Spleen (tissue), 7 donors: ENCODE measurements around the gene ADGRB2.

Experiments used
- POLR2A ChIP-seq, 3 donors: fragments of 450-650 bp; IDR thresholded peaks; one replicate each; pipeline ENCODE4 v1.5.1; 2017; ENCODE audit warnings: antibody characterized with exemption in 3 of 3, mild to moderate bottlenecking in 1 of 3
- POLR2AphosphoS5 ChIP-seq, 3 donors: sonication (generic); formaldehyde crosslinking; IDR thresholded peaks; one replicate each; pipeline ENCODE4 v1.5.1; 2017; ENCODE audit warnings: antibody characterized with exemption in 3 of 3
- TF ChIP-seq, protein P1 (sequence below), 11 experiments: fragments of 200-600 bp in 7 of 11; fragments of 450-650 bp in 4 of 11; sonication (generic) in 4 of 11; IDR thresholded peaks in 8 of 11; conservative IDR thresholded peaks in 3 of 11; 1 replicate in 7 of 11; 2 replicates in 4 of 11; pipeline versions ENCODE4 v1.4.0 to v1.8.0; 2016 to 2021; ENCODE audit warnings: antibody characterized with exemption in 11 of 11, inconsistent platforms in 4 of 11, mild to moderate bottlenecking in 1 of 11
- donor health status: DM: no; HTN: no; CAD: no; lungs with moderate emphysema.
- donor health status: DM: no; HTN: no; CAD: no.
- donor health status: DM: no; HTN: no; CAD: no.

DNA sequence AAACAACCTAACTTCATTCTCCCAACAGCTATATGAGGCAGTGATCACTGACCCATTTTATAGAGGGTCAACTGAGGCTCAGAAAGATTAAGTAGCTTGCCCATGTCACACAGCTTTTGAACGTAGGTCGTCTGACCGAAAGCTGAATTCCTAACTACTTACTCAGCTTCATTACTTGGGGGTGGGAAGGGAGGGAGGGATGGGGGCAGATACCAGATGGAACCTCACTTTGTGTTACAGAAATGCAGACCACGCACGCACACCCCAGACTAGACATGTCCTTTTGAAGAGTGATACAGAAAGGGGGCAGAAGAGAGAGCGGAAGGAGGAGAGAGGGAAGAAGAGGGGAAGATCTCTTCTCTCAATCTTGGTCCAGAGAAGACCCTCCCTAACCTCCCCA, 2.3 kb downstream of the ADGRB2 start:
- TF ChIP-seq POLR2AphosphoS5 (IDR thresholded peaks at IDR 0.05) (no peak), POLR2A (IDR thresholded peaks at IDR 0.05) (no peak)
- TF ChIP-seq, protein P1, sequence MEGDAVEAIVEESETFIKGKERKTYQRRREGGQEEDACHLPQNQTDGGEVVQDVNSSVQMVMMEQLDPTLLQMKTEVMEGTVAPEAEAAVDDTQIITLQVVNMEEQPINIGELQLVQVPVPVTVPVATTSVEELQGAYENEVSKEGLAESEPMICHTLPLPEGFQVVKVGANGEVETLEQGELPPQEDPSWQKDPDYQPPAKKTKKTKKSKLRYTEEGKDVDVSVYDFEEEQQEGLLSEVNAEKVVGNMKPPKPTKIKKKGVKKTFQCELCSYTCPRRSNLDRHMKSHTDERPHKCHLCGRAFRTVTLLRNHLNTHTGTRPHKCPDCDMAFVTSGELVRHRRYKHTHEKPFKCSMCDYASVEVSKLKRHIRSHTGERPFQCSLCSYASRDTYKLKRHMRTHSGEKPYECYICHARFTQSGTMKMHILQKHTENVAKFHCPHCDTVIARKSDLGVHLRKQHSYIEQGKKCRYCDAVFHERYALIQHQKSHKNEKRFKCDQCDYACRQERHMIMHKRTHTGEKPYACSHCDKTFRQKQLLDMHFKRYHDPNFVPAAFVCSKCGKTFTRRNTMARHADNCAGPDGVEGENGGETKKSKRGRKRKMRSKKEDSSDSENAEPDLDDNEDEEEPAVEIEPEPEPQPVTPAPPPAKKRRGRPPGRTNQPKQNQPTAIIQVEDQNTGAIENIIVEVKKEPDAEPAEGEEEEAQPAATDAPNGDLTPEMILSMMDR (IDR thresholded peaks at IDR 0.05 in 8 of 11, conservative IDR thresholded peaks at IDR 0.05 in 3 of 11), result no peak
